NCI-H1694 (cell line): ENCODE data around the gene DIAPH1.

Experiments
- DNase-seq: peaks from one replicate; lab custom pipeline; 2025; lab: John Stamatoyannopoulos, UW

Gene DIAPH1

GRCh38 chr5:141639357-141640050 lies 20.7 kb upstream of the DIAPH1 start:
- no peak for DNase-seq

GRCh38 chr5:141638771-141639170 lies 20.0 kb upstream of the DIAPH1 start:
- DNase-seq = no peak

- no peak for DNase-seq
Measured at GRCh38 chr5:141637767-141638419, 19.1 kb upstream of the DIAPH1 start.

GRCh38 chr5:141637123-141637766 lies 18.4 kb upstream of the DIAPH1 start:
- DNase-seq = no peak

GRCh38 chr5:141636413-141637122 lies 17.8 kb upstream of the DIAPH1 start, which contains the start of the genes HDAC3 and RELL2:
HDAC3 (minus strand) TSS chr5:141636849; CDS start chr5:141636790, 59 bp downstream.
RELL2 (plus strand) TSS chr5:141636997; CDS start chr5:141638226, 1,229 bp downstream.
- DNase-seq = peak; percentile 47

GRCh38 chr5:141636106-141636412 lies 17.3 kb upstream of the DIAPH1 start:
- DNase-seq = no peak

- no peak for DNase-seq
Measured at GRCh38 chr5:141635646-141636045, 16.8 kb upstream of the DIAPH1 start.

- no peak for DNase-seq
Measured at GRCh38 chr5:141634720-141635119, 15.9 kb upstream of the DIAPH1 start.

- no peak for DNase-seq
Measured at GRCh38 chr5:141633871-141634561, 15.2 kb upstream of the DIAPH1 start.

- no peak for DNase-seq
Measured at GRCh38 chr5:141632650-141633049, 13.8 kb upstream of the DIAPH1 start.

GRCh38 chr5:141630570-141631140 lies 11.9 kb upstream of the DIAPH1 start:
- DNase-seq = no peak

GRCh38 chr5:141628175-141628788 lies 9.5 kb upstream of the DIAPH1 start:
- no peak for DNase-seq

GRCh38 chr5:141623611-141624010 lies 4.8 kb upstream of the DIAPH1 start:
- no peak for DNase-seq

- no peak for DNase-seq
Measured at GRCh38 chr5:141623186-141623585, 4.4 kb upstream of the DIAPH1 start.

GRCh38 chr5:141618030-141618803 lies 583 bp downstream of the DIAPH1 start:
- DNase-seq = no peak

- no peak for DNase-seq
Measured at GRCh38 chr5:141617682-141618029, 1.1 kb downstream of the DIAPH1 start.

GRCh38 chr5:141617128-141617527 lies 1.7 kb downstream of the DIAPH1 start:
- no peak for DNase-seq

- DNase-seq = no peak
Measured at GRCh38 chr5:141615991-141616720, 2.6 kb downstream of the DIAPH1 start.

- DNase-seq = no peak
Measured at GRCh38 chr5:141613344-141613743, 5.5 kb downstream of the DIAPH1 start.

- no peak for DNase-seq
Measured at GRCh38 chr5:141611289-141611688, 7.5 kb downstream of the DIAPH1 start.
